ENCODE data around the gene DUSP19.
A peak's percentile ranks its signal among the peaks of the same experiment; 100 is the strongest.

The DUSP19 gene

GRCh38 chr2:183069174-183069573, 9.4 kb upstream of the DUSP19 start:
- no peak for DNase-seq

- DNase-seq = no peak
These were observed 7.4 kb upstream of the DUSP19 start for GRCh38 chr2:183070942-183071844.

- no peak for DNase-seq
These were observed 6.4 kb upstream of the DUSP19 start for GRCh38 chr2:183072177-183072576.

GRCh38 chr2:183078163-183078463, 434 bp upstream of the DUSP19 start:
- DNase-seq = no peak

- DNase-seq = no peak
These were observed 710 bp downstream of the DUSP19 start for GRCh38 chr2:183079139-183079775.

- DNase-seq = no peak
These were observed 3.4 kb downstream of the DUSP19 start for GRCh38 chr2:183081911-183082310.

- DNase-seq = no peak
These were observed 9.5 kb downstream of the DUSP19 start for GRCh38 chr2:183088061-183088460.

- DNase-seq = no peak
These were observed 10.8 kb downstream of the DUSP19 start for GRCh38 chr2:183089192-183089851.

GRCh38 chr2:183091318-183091953, 12.9 kb downstream of the DUSP19 start:
- no peak for DNase-seq

- no peak for DNase-seq
These were observed 13.4 kb downstream of the DUSP19 start for GRCh38 chr2:183091954-183092345.

- DNase-seq = no peak
These were observed 15.5 kb downstream of the DUSP19 start for GRCh38 chr2:183093857-183094657.

GRCh38 chr2:183105402-183106134, 27.0 kb downstream of the DUSP19 start:
- no peak for DNase-seq

- no peak for DNase-seq
These were observed 34.0 kb downstream of the DUSP19 start for GRCh38 chr2:183112577-183112976.

GRCh38 chr2:183113630-183114029, 35.1 kb downstream of the DUSP19 start:
- no peak for DNase-seq

- DNase-seq = no peak
These were observed 38.7 kb downstream of the DUSP19 start for GRCh38 chr2:183117226-183117625.

GRCh38 chr2:183123117-183123958, 44.8 kb downstream of the DUSP19 start:
- no peak for DNase-seq

GRCh38 chr2:183123959-183124221, 45.3 kb downstream of the DUSP19 start:
- DNase-seq = peak; percentile 81

GRCh38 chr2:183124222-183124956, 45.8 kb downstream of the DUSP19 start, which contains the start of gene NUP35:
TSS of gene NUP35 (plus strand) at chr2:183124443. CDS start at chr2:183124458, 15 bp downstream.
- peak; percentile 90 for DNase-seq

- no peak for DNase-seq
These were observed 46.4 kb downstream of the DUSP19 start for GRCh38 chr2:183124957-183125255.

- no peak for DNase-seq
These were observed 47.3 kb downstream of the DUSP19 start for GRCh38 chr2:183125659-183126341.

Measured in NCI-H1092 treated with DMSO at 0.1 percent for 48 hours (cell line).